Endothelial cell of umbilical vein (primary cell): ENCODE measurements around the gene RBMS1.

Experiments
- EZH2 ChIP-seq: IDR thresholded peaks from 2 replicates; pipeline ENCODE4 v1.6.1; 2012; ENCODE audit warnings: borderline replicate concordance, low read depth, mild to moderate bottlenecking, moderate library complexity, low read length, inconsistent platforms; ENCODE audit not compliant: severe bottlenecking
- FOS ChIP-seq: IDR thresholded peaks from 2 replicates; pipeline ENCODE4 v1.6.1; 2011; ENCODE audit warnings: mild to moderate bottlenecking, low read length, moderate library complexity, borderline replicate concordance; ENCODE audit not compliant: insufficient read depth
- GATA2 ChIP-seq: IDR thresholded peaks from 2 replicates; pipeline ENCODE4 v1.7.0; 2011; ENCODE audit warnings: low read depth, mild to moderate bottlenecking, moderate library complexity, mixed read lengths, low read length; ENCODE audit not compliant: insufficient read length, insufficient read depth
- JUN ChIP-seq: IDR thresholded peaks from 2 replicates; pipeline ENCODE4 v1.6.1; 2011; ENCODE audit warnings: borderline replicate concordance, low read depth; ENCODE audit not compliant: insufficient read length, insufficient read depth
- POLR2A ChIP-seq: IDR thresholded peaks from 2 replicates; pipeline ENCODE4 v1.6.1; 2012; ENCODE audit warnings: low read depth, mild to moderate bottlenecking, control low read depth, low read length
- POLR2AphosphoS5 ChIP-seq: IDR thresholded peaks from 2 replicates; pipeline ENCODE4 v1.6.1; 2012; ENCODE audit warnings: low read depth, mild to moderate bottlenecking, control low read depth, low read length, moderate library complexity; ENCODE audit not compliant: insufficient read depth
- TF ChIP-seq, protein P1 (sequence below), 2 donors: IDR thresholded peaks; 1 replicate in 1 of 2; 2 replicates in 1 of 2; pipeline ENCODE4 v1.5.1; 2011; ENCODE audit warnings: low read length in 2 of 2, mild to moderate bottlenecking in 2 of 2, moderate library complexity in 2 of 2, control low read depth in 1 of 2, inconsistent platforms in 1 of 2, low read depth in 1 of 2; ENCODE audit not compliant: insufficient read depth in 1 of 2; ENCODE audit errors: extremely low read depth in 1 of 2
- TF ChIP-seq, protein P2 (sequence below): IDR thresholded peaks from 2 replicates; pipeline ENCODE4 v1.6.1; 2011; ENCODE audit not compliant: insufficient read depth, insufficient read length

DNA sequence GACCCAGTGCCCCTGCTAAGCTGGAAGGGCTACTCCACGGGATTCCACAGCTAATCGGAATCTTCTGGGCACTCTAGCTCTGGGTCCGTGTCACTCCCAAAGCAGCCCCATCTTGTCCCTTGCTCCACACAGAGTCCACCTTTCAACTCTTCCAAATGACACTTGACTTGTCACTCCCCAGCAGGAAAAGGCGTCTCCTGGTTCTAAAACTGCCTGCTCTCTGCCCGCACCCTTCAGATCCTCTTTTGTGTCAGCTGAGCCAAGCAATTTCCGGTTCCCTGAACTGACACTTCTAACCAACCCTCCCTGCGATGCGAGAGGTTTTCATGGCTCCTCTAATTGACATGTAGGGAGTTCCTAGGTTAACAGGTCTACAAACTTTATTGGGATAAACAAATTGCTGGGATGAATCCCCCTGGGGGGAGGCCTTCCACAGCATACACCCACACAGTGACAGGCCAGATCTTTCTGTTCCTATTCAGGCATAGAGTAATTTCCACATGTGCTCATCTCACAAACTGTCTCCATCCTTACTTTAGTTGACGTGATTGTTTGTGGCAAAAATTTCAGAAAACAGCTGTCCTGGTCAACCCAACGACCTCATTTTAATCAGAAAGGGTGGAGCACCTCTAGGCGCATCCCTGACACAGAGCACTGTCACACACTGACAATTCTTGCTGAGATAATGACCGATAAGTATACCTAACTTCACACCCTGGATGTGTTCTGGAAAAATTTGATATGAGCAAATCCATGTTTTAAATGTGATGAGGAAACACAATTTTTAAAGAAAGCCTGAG is 104.9 kb downstream of the RBMS1 start:
- TF ChIP-seq POLR2AphosphoS5, result no peak
- TF ChIP-seq, protein P1, sequence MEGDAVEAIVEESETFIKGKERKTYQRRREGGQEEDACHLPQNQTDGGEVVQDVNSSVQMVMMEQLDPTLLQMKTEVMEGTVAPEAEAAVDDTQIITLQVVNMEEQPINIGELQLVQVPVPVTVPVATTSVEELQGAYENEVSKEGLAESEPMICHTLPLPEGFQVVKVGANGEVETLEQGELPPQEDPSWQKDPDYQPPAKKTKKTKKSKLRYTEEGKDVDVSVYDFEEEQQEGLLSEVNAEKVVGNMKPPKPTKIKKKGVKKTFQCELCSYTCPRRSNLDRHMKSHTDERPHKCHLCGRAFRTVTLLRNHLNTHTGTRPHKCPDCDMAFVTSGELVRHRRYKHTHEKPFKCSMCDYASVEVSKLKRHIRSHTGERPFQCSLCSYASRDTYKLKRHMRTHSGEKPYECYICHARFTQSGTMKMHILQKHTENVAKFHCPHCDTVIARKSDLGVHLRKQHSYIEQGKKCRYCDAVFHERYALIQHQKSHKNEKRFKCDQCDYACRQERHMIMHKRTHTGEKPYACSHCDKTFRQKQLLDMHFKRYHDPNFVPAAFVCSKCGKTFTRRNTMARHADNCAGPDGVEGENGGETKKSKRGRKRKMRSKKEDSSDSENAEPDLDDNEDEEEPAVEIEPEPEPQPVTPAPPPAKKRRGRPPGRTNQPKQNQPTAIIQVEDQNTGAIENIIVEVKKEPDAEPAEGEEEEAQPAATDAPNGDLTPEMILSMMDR (IDR thresholded peaks at IDR 0.05; ENCODE audit: extremely low read depth in 1 of 2, insufficient read depth in 1 of 2, low read depth in 1 of 2, low read length in 2 of 2), result no peak
- TF ChIP-seq EZH2, result no peak
- TF ChIP-seq FOS, result no peak
- no peak for TF ChIP-seq JUN
- TF ChIP-seq POLR2A, result no peak
- TF ChIP-seq GATA2, result no peak
- TF ChIP-seq, protein P2, sequence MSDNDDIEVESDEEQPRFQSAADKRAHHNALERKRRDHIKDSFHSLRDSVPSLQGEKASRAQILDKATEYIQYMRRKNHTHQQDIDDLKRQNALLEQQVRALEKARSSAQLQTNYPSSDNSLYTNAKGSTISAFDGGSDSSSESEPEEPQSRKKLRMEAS, result no peak
